Erythroblast (primary cell): ENCODE results near the gene FNDC7.

Experiments used
- GATA1 ChIP-seq: IDR thresholded peaks from 2 replicates; pipeline ENCODE4 v1.6.1; 2011; ENCODE audit warnings: low read depth, mild to moderate bottlenecking, control low read depth, low read length, moderate library complexity
- POLR2A ChIP-seq: IDR thresholded peaks from 2 replicates; pipeline ENCODE4 v1.6.1; 2011; ENCODE audit warnings: mild to moderate bottlenecking, low read length

GRCh38 chr1:108791790-108792189, 79.1 kb downstream of the FNDC7 start:
- TF ChIP-seq POLR2A (no peak), GATA1 (no peak)
